ENCODE data around the gene DENND2A.

DNA sequence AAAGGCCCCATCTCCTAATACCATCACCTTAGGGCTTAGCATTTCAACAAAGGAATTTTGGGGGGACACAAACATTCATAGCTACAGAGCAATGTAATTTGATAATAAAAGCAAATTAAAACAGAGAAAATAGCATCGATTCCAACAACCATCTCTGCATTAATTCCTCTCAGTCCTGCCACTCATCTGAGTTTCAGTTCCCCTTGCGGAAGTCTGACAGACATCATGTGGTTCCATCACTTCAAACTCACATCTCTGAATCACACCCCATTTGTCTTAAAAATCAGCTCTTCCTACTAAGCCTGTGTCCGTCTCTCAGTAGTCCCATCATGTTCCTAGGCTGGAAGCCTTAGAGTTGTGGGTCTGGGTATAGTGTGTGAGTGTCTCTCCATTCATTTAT, 35.7 kb upstream of the DENND2A start:
- TF ChIP-seq, protein P1, sequence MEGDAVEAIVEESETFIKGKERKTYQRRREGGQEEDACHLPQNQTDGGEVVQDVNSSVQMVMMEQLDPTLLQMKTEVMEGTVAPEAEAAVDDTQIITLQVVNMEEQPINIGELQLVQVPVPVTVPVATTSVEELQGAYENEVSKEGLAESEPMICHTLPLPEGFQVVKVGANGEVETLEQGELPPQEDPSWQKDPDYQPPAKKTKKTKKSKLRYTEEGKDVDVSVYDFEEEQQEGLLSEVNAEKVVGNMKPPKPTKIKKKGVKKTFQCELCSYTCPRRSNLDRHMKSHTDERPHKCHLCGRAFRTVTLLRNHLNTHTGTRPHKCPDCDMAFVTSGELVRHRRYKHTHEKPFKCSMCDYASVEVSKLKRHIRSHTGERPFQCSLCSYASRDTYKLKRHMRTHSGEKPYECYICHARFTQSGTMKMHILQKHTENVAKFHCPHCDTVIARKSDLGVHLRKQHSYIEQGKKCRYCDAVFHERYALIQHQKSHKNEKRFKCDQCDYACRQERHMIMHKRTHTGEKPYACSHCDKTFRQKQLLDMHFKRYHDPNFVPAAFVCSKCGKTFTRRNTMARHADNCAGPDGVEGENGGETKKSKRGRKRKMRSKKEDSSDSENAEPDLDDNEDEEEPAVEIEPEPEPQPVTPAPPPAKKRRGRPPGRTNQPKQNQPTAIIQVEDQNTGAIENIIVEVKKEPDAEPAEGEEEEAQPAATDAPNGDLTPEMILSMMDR (IDR thresholded peaks at IDR 0.05; ENCODE audit: poor library complexity): no peak
- no peak for TF ChIP-seq EZH2 (IDR thresholded peaks at IDR 0.05; ENCODE audit: borderline replicate concordance)
- no peak for TF ChIP-seq EZH2phosphoT487 (IDR thresholded peaks at IDR 0.05; ENCODE audit: low read depth, severe bottlenecking, unreplicated experiment)

Data from hepatocyte (in vitro differentiated cells).